ENCODE results near the gene GYG2.

The GYG2 gene

DNA sequence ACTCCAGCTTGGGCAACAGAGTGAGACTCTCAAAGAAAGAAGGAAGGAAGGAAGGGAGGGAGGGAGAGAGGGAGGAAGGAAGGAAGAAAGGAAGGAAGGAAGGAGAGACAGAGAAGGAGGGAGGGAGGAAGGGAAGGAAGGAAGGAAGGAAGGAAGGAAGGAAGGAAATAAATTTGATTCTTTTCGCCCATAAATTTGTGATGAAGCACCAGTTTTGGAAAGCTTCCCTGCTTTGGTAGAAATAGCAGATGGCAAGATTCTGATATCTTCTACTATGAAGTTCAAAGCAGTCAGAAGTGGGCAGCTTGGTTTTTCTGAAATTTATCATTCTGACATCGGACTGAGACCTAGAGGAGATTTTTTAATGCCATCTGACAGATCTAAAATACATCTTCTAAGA lies 11.7 kb upstream of the GYG2 start:
- DNase-seq (ENCODE audit: low read depth), result no peak

DNA sequence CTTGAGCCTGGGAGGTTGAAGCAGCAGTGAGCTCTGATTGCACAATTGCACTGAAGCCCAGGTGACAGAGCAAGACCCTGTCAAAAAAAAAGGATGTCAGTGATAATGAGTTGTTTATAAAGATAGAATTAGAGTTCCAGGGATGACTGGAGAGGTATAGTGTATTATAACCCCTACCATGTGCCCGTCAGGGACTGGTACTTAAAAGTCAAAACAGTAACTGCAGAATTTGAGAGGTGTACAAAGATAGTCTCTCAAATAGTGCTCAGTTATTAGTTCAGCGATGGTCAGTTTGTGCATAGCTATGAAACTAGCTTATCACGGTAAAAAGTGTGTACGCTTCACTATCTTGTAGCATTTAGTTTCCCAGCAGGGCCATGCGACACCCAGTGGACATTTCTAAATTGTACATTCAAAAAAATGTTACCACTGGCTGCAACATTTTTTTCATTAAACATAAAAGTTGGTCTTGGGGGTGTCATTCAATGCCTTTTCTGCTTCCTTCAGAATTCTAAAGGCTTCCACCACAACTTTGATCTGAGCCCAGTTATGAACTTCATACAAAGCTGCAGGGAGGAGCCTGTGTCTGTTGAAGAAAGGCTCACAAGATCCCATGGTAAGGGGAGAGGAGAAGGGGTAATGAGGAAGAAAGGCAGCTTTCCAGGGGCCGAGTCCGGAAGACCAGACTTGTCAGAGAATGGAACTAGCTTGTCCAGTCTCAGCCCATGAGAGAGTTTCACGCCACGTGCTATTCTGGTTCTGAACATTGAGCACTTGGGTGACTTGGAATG lies 9.2 kb upstream of the GYG2 start:
- no peak for DNase-seq (ENCODE audit: low read depth)

DNA sequence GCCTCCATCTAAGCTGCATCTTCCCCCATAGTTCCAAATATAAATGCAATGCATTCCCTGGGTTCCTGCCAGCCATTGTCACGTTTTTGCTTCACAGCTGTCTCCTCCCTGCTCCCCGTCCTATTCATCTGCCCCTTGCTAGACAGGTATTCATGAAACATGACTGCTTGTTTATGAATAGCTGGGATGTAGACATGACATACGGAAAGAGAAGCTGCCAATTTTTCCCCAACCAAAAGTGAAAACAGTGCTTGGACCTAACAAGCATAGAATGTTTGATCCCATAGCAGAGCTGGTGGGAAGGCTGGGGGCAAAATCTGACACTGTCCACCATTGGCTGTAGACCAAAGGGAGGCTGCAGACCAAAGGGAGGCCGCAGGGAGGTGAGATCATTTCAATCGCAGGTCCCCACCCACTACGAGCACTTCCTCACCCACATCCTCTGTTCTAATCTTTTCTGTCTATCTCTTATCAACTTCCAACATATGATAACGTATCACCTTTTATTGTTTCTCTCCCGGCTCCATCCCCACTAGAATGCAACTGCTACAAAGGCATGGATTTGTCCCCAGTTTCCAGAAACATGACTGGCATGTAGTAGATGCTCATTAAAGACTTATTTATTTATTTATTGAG lies 8.5 kb upstream of the GYG2 start:
- no peak for DNase-seq (ENCODE audit: low read depth)

DNA sequence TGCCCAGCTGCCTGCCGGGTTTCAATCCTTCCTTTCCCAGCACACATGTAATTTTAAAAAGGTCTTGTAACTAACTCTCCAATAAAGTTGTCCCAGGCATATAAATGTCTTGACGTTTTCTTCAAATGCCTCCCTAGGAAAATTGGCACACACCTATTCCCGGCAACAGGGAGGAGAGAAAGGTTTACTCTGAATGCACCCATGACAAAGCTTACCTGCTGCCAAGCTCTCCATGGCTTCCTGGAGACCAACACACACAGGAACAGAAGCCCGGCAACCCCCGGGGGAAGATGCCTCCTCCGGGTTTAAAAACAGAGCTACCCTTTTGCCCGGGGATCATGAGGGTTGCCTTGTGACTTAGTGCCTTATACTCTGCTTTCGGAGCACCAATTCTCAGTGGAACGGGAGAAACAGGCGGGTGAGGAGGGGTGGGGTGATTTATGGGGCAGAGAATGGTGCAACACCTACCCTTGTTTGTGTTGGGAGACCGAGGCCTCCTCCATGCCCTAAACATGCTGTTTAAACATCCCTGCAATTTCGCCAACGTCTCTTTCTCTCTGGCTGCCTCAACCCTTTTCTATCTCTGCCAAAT lies 4.8 kb upstream of the GYG2 start:
- DNase-seq (ENCODE audit: low read depth), result no peak

GRCh38 chrX:2824886-2825285 lies 3.8 kb upstream of the GYG2 start:
- no peak for DNase-seq (ENCODE audit: low read depth)

DNA sequence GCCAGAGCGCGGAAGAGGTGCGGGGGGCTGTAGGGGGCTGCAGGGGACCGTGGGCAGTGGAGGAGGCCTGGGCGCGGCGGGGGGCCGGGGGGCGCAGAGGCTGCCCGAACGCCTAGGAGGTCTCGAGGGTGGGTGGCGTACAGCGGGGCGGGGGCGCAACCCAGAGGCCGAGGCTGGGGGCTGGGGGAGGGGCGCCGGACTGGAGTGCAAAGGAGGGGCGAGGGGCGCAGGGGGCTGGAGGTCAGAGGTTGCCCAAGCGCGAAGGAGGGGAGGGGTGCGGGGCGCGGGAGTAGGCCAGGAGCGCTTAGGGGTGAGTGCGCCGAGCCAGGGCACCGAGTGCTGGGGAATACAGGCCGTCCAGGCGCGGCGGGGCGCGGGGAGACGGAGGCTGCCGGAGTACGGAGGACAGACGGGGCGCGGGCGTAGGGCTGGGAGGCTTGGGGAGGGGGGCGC lies 255 bp downstream of the GYG2 start:
- DNase-seq (ENCODE audit: low read depth), result no peak

GRCh38 chrX:2829469-2830246 lies 928 bp downstream of the GYG2 start:
- no peak for DNase-seq (ENCODE audit: low read depth)

GRCh38 chrX:2831471-2832228 lies 2.9 kb downstream of the GYG2 start:
- no peak for DNase-seq (ENCODE audit: low read depth)

- DNase-seq (ENCODE audit: low read depth), result no peak
Measured at GRCh38 chrX:2837961-2838360, 9.2 kb downstream of the GYG2 start.

GRCh38 chrX:2840961-2841360 lies 12.2 kb downstream of the GYG2 start:
- no peak for DNase-seq (ENCODE audit: low read depth)

DNA sequence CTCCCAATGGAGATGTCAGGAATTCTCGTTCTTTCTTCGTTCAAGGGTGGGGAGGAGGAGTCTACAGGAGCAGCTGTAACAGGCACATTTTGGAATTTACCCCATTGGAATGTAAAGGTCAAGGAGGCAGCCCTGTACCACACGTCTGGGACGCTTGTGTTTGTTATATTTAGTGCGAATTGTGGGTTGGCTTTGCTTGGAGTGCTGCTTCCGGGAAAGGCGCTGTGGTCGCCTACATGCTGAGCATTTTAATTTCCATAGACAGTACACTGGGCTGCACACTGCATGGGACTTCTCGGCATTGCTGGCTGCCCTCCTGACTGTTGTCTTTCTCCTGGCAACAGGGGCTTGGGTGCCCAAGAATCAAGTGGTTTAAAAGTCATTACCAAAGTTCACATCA lies 12.8 kb downstream of the GYG2 start:
- DNase-seq (ENCODE audit: low read depth), result no peak

DNA sequence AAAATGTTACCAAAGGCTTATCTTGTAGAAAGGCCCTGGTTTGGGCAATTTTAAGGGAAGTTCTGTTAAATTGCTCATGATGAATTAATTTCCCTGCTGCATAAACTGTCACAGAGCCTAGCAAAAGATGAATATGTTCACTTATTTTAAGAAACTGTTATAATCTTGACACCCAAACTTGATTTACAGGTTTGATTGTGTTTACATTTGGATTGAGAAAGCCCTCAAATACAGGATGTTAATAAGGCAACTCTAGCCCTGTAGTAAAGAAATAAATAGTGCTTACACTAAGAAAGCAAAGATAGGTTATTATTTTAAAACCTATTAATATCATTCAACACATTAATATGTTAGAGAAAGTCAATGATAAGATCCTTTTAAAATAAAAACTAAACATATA lies 18.3 kb downstream of the GYG2 start:
- no peak for DNase-seq (ENCODE audit: low read depth)

DNA sequence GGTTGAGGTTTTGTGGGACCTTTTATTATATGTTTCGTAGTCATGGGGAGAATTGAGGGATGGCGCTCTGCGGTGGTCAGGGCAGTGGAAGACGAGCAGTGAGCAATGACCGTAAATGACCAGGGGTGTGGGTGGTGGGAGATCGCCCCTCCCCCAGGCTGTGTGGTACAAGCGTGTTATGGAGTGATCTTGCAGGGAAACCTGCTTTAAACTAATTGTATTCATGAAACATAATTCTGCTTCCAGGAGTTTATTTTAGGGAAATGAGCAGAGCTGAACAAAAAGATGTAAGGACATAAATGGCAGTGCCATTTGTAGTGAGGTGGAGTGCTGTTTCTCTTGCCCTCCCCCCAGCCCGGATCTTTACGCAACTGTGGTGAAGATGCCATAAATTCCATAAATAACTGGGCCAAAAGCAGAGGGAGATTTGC lies 20.2 kb downstream of the GYG2 start:
- DNase-seq (ENCODE audit: low read depth), result no peak

GRCh38 chrX:2854918-2855317 lies 26.2 kb downstream of the GYG2 start:
- DNase-seq (ENCODE audit: low read depth), result no peak

- DNase-seq (ENCODE audit: low read depth), result no peak
Measured at GRCh38 chrX:2855761-2856160, 27.0 kb downstream of the GYG2 start.

DNA sequence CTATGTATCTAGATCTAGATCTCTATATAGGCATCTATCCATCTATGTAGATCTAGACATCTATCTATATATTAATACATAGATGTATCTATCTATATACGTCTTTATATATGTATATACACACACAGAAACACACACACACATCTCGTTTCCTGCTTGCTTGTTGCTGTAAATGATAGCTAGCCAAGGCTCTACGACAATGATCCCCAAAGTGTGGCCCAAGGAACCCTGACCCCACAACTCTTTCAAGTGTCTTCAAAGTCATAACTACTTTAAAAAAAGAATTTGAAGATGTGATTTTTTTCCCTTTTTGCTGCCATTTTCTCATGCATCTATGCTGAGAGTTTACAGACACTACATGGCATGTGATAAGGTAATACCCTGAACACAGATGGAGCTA lies 28.8 kb downstream of the GYG2 start:
- DNase-seq (ENCODE audit: low read depth), result no peak

DNA sequence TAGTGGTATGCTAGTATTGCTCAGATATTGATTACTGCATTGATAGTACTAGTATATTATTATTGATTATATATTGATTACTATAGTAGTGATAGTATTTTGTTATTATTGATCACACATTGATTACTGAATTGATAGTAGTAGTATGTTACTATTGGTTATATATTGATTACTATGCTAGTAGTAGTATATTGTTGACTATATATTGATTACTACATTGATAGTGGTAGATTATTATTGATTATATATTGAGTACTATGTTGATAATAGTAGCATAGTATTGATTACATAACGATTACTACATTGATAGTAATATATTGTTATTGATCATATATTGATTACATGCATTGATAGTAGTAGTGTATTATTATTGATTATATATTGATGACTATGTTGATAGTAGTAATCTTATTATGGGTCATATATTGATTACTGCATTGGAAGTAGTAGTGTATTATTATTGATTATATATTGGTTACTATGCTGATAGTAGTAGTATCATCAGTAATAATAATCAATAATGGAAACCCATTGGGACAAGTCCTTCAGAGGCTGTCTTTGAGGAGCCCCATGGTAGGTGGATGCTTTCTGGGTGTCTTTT lies 30.6 kb downstream of the GYG2 start:
- DNase-seq (ENCODE audit: low read depth), result no peak

DNA sequence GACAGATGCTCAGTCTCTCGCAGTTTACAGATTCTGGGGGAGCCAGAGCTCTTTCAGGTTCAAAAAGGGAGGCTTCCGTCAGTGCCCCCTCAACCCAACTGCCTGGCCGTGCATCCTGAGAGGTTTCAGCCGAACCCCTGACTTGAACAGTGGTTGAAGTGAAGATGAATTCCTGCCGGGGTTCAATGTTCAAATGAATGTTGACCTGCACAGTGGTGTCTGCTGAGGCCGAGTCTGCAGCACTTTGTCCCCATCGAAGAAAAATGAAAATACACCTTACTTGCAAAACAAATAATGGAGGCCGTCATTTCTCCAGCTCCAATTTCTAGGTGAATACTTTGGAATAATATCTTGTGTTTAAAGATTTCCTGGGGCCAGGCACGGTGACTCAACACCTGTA lies 33.7 kb downstream of the GYG2 start:
- DNase-seq (ENCODE audit: low read depth), result no peak

DNA sequence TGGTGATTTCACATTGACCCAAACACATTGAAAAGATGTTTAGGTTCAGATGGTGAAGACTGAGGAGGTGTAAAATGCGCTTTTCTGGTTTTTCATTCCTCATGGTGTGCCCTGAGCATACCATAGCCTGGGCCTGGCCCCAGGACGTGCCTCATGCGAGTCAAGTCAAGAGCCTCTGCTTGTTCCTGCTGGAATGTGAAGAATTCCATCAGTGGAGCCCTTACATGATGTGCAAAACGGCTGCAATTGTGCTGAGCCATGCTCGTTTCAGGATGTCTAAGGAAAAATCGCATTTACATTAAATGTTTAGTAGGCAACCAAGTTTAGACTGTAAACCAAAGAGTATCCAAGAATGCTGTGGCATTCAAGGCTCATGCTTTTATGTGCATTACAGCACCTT lies 34.9 kb downstream of the GYG2 start:
- no peak for DNase-seq (ENCODE audit: low read depth)

- DNase-seq (ENCODE audit: low read depth), result no peak
Measured at GRCh38 chrX:2867206-2867605, 38.5 kb downstream of the GYG2 start.

GRCh38 chrX:2870650-2871049 lies 41.9 kb downstream of the GYG2 start:
- DNase-seq (ENCODE audit: low read depth), result no peak

All from activated T-cell treated with anti-CD3 and anti-CD28 coated beads for 48 hours (primary cell).